ENCODE results near the gene ATP6V0C. TPM values are rescaled to one million over a fixed set of nuclear protein-coding genes. Genes with fewer than 3 reads are reported as not detected.
A peak's percentile ranks its signal among the peaks of the same experiment; 100 is the strongest.
"Not testable (repeated sequence)": the region's sequence is repeated elsewhere in the genome, so short reads cannot be mapped to it uniquely, and the experiment has no call there.

The ATP6V0C gene
- total and polyA plus RNA-seq, 2 of the 13 experiments (the other 11 are each of a cell fraction or from before 2014, with no cell fraction given): 10.4 to 20.1 TPM

DNA sequence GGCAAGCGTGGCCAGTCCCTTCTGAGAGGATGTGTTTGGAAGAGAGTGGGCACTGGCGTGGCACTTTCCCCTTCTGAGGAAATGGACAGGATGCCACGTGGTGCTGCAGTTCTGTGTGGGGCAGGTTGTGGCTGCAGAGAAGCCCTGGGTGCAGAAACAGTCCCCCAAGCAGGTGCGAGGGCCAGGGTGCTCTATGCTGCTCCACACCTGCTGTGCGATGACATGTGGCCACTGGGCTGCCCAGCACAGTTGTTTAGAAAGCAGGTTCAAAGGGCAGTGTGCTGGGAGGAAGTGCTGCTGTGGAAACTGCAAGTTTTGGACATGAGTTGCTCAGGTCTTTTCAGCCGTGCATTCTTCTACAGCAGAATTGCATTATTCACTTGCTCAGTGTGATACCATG is 27.7 kb downstream of the ATP6V0C start (continued):
- TF ChIP-seq, protein P1, sequence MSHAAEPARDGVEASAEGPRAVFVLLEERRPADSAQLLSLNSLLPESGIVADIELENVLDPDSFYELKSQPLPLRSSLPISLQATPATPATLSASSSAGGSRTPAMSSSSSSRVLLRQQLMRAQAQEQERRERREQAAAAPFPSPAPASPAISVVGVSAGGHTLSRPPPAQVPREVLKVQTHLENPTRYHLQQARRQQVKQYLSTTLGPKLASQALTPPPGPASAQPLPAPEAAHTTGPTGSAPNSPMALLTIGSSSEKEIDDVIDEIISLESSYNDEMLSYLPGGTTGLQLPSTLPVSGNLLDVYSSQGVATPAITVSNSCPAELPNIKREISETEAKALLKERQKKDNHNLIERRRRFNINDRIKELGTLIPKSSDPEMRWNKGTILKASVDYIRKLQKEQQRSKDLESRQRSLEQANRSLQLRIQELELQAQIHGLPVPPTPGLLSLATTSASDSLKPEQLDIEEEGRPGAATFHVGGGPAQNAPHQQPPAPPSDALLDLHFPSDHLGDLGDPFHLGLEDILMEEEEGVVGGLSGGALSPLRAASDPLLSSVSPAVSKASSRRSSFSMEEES (CRISPR knock-in tag; IDR thresholded peaks at IDR 0.05): peak; percentile 72
- TF ChIP-seq, protein P2, sequence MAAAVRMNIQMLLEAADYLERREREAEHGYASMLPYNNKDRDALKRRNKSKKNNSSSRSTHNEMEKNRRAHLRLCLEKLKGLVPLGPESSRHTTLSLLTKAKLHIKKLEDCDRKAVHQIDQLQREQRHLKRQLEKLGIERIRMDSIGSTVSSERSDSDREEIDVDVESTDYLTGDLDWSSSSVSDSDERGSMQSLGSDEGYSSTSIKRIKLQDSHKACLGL (CRISPR knock-in tag; IDR thresholded peaks at IDR 0.05): peak; percentile 44; the same call in 1 of the 2 replicates
- TF ChIP-seq ZFY (CRISPR knock-in tag; IDR thresholded peaks at IDR 0.05): peak; percentile 30; the same call in 1 of the 2 replicates
- TF ChIP-seq SRY (CRISPR knock-in tag; IDR thresholded peaks at IDR 0.05): 0 out of 2 replicates have a peak, but pooled peaks have one; percentile 54
- peak; percentile 25; the same call in 1 of the 2 replicates for TF ChIP-seq TARDBP (CRISPR knock-in tag; IDR thresholded peaks at IDR 0.05)
- TF ChIP-seq ZNF263 (CRISPR knock-in tag; IDR thresholded peaks at IDR 0.05): 0 out of 2 replicates have a peak, but pooled peaks have one; percentile 14
- TF ChIP-seq, protein P3, sequence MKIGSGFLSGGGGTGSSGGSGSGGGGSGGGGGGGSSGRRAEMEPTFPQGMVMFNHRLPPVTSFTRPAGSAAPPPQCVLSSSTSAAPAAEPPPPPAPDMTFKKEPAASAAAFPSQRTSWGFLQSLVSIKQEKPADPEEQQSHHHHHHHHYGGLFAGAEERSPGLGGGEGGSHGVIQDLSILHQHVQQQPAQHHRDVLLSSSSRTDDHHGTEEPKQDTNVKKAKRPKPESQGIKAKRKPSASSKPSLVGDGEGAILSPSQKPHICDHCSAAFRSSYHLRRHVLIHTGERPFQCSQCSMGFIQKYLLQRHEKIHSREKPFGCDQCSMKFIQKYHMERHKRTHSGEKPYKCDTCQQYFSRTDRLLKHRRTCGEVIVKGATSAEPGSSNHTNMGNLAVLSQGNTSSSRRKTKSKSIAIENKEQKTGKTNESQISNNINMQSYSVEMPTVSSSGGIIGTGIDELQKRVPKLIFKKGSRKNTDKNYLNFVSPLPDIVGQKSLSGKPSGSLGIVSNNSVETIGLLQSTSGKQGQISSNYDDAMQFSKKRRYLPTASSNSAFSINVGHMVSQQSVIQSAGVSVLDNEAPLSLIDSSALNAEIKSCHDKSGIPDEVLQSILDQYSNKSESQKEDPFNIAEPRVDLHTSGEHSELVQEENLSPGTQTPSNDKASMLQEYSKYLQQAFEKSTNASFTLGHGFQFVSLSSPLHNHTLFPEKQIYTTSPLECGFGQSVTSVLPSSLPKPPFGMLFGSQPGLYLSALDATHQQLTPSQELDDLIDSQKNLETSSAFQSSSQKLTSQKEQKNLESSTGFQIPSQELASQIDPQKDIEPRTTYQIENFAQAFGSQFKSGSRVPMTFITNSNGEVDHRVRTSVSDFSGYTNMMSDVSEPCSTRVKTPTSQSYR (CRISPR knock-in tag; IDR thresholded peaks at IDR 0.05; ENCODE audit: borderline replicate concordance): peak; percentile 38; the same call in 1 of the 2 replicates
- TF ChIP-seq, protein P4, sequence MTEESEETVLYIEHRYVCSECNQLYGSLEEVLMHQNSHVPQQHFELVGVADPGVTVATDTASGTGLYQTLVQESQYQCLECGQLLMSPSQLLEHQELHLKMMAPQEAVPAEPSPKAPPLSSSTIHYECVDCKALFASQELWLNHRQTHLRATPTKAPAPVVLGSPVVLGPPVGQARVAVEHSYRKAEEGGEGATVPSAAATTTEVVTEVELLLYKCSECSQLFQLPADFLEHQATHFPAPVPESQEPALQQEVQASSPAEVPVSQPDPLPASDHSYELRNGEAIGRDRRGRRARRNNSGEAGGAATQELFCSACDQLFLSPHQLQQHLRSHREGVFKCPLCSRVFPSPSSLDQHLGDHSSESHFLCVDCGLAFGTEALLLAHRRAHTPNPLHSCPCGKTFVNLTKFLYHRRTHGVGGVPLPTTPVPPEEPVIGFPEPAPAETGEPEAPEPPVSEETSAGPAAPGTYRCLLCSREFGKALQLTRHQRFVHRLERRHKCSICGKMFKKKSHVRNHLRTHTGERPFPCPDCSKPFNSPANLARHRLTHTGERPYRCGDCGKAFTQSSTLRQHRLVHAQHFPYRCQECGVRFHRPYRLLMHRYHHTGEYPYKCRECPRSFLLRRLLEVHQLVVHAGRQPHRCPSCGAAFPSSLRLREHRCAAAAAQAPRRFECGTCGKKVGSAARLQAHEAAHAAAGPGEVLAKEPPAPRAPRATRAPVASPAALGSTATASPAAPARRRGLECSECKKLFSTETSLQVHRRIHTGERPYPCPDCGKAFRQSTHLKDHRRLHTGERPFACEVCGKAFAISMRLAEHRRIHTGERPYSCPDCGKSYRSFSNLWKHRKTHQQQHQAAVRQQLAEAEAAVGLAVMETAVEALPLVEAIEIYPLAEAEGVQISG (CRISPR knock-in tag; IDR thresholded peaks at IDR 0.05): peak; percentile 59; the same call in 1 of the 2 replicates
- TF ChIP-seq, protein P5, sequence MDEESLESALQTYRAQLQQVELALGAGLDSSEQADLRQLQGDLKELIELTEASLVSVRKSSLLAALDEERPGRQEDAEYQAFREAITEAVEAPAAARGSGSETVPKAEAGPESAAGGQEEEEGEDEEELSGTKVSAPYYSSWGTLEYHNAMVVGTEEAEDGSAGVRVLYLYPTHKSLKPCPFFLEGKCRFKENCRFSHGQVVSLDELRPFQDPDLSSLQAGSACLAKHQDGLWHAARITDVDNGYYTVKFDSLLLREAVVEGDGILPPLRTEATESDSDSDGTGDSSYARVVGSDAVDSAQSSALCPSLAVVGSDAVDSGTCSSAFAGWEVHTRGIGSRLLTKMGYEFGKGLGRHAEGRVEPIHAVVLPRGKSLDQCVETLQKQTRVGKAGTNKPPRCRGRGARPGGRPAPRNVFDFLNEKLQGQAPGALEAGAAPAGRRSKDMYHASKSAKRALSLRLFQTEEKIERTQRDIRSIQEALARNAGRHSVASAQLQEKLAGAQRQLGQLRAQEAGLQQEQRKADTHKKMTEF (CRISPR knock-in tag; IDR thresholded peaks at IDR 0.05): peak; percentile 38; the same call in 1 of the 2 replicates
- TF ChIP-seq GABPB1 (CRISPR knock-in tag; IDR thresholded peaks at IDR 0.05): peak; percentile 61
- TF ChIP-seq ZNF121 (CRISPR knock-in tag; IDR thresholded peaks at IDR 0.05): peak; percentile 59; the same call in 1 of the 2 replicates
- TF ChIP-seq SALL1 (CRISPR knock-in tag; IDR thresholded peaks at IDR 0.05): peak; percentile 78
- peak; percentile 40; the same call in 1 of the 2 replicates for TF ChIP-seq ZBTB7B (CRISPR knock-in tag; IDR thresholded peaks at IDR 0.05)
- 0 out of 2 replicates have a peak, but pooled peaks have one; percentile 60 for TF ChIP-seq MIXL1 (CRISPR knock-in tag; IDR thresholded peaks at IDR 0.05)
- 0 out of 2 replicates have a peak, but pooled peaks have one; percentile 37 for TF ChIP-seq ZNF792 (CRISPR knock-in tag; IDR thresholded peaks at IDR 0.05)
- peak; percentile 70 for TF ChIP-seq TGIF2 (CRISPR knock-in tag; IDR thresholded peaks at IDR 0.05)
- peak; percentile 95 for TF ChIP-seq SAP130 (CRISPR knock-in tag; IDR thresholded peaks at IDR 0.05; ENCODE audit: low read depth)
- TF ChIP-seq FOSL1 (CRISPR knock-in tag; IDR thresholded peaks at IDR 0.05; ENCODE audit: borderline replicate concordance): peak; percentile 18; the same call in 1 of the 2 replicates
- TF ChIP-seq SOX13 (IDR thresholded peaks at IDR 0.05): not testable (repeated sequence)
- TF ChIP-seq SOX13 (CRISPR knock-in tag; conservative IDR thresholded peaks at IDR 0.05 in 1 of 2, IDR thresholded peaks at IDR 0.05 in 1 of 2): peak in 1 of 2 experiments; percentile 49; a peak in 1 of 4 replicates
- TF ChIP-seq, protein P6, sequence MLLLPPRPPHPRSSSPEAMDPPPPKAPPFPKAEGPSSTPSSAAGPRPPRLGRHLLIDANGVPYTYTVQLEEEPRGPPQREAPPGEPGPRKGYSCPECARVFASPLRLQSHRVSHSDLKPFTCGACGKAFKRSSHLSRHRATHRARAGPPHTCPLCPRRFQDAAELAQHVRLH (CRISPR knock-in tag; IDR thresholded peaks at IDR 0.05; ENCODE audit: borderline replicate concordance, low read depth): peak; percentile 43; the same call in 1 of the 2 replicates
- TF ChIP-seq GATAD2A (CRISPR knock-in tag; IDR thresholded peaks at IDR 0.05): peak; percentile 80
- TF ChIP-seq ARNTL (CRISPR knock-in tag; IDR thresholded peaks at IDR 0.05): peak; percentile 68; the same call in 1 of the 2 replicates
